HG03575 (cell line): ENCODE data around the gene PPFIA1.

Experiments
- ATAC-seq: cut with Tn5 transposase; IDR thresholded peaks from one replicate; pipeline ENCODE4 v1.9.1; 2021; ENCODE audit not compliant: unreplicated experiment, insufficient number of reproducible peaks, low FRiP score; ENCODE audit errors: extremely low read depth

PPFIA1 gene

DNA sequence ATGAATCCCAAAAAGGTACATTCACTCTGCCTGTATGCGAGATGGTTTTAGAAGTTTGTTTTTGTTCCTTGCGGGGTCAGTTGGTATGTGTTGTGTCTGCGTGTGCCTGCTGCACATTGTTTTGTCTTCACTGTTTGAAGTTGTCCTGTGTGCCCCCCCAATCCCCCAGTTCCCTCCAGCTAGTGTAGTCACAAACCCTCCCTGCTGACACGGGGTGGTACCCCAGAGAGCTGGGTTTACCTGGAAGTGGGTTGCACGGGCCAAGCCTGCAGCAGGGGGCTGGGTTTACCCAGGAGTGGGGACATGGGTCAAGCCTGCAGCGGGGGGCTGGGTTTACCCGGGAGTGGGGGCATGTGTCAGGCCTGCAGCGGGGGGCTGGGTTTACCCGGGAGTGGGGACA is 150.0 kb downstream of the PPFIA1 start:
- ATAC-seq: no peak

DNA sequence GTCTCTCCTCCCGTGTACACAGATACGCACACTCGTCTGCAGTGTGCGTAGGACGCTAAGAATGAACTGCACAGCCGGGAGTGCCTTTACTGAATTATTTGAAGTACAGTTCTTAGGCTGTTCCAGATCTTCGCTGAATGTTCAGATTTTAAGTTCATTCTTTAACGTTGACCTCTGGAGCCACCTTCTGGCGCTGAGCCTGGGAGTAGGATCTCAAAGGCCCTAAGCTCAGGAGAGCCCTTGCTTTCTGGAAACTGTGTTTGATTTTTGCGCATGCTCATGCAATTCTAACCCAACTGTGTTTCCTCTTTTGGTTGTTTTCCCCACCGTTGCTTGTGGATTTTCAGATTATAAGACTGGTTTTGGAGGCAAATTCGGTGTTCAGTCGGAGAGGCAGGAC is 150.6 kb downstream of the PPFIA1 start:
- ATAC-seq: no peak

- ATAC-seq: no peak
Measured at GRCh38 chr11:70422692-70423522, 152.4 kb downstream of the PPFIA1 start.

DNA sequence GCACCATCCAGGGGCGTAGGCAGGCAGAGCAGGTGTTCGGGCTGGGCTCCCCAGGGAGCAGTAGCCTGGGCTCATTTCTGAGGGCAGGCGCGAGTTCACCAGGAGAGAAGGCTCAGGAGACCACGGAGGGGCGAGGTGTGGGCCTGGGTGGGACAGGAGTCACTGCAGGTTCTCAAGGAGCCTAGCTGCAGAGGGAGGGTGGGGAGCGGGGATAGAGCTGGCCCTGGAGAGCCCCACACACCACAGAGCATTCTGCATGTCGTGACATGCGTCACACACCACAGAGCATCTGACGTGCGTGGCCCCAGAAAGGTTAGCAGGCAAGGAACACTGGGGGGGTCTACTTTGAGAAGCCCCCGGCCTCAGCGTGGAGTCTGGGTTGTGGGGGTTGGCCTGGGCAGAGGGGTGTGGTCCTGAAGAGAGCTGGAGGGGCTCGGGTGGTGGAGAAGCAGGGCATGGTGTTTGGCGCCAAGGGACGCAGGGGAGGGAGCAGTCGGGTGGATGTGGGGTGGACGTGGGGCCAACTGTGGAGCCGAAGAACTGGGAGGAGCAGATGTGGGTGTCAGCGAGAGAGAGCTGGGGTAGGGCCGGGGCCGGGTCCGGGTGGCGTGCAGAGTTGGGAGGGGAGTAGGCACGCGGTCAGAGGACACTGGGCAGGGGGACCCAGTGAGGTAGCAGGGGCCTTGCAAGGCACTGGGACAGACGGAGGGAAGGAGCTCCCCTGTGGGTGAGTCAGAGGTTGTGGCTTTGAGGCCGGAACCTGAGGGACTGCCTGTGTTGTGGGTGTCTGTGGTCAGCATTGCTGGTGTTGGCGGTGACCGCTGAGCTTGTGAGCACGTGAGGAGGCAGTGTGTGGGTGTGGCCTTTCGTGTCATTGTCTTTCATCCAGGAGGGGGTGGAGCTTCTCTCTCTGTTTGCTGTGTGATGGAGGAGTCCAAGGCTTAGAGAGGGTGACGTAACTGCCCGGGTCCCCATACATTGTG is 153.3 kb downstream of the PPFIA1 start:
- no peak for ATAC-seq

- ATAC-seq: no peak
Measured at GRCh38 chr11:70424765-70425344, 154.4 kb downstream of the PPFIA1 start.

DNA sequence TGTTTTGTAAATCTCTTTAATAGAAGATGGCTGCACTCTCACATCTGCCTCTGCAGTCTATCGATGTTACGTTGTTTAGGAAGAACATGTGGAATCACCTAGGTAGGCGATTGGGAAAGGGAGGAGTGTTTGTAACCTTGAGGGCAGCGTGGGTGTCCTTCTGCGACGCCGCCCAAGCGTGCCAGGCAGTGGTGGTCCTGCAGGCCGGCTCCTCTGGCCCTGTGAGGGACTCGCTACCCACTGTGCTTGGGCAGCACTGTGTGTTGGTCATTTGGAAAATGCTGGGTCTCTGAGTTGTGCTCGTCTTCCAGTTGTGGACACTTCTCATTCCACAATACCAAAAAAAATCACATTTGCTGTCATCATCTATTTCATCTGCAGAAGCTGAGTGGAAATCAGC is 156.9 kb downstream of the PPFIA1 start:
- no peak for ATAC-seq

DNA sequence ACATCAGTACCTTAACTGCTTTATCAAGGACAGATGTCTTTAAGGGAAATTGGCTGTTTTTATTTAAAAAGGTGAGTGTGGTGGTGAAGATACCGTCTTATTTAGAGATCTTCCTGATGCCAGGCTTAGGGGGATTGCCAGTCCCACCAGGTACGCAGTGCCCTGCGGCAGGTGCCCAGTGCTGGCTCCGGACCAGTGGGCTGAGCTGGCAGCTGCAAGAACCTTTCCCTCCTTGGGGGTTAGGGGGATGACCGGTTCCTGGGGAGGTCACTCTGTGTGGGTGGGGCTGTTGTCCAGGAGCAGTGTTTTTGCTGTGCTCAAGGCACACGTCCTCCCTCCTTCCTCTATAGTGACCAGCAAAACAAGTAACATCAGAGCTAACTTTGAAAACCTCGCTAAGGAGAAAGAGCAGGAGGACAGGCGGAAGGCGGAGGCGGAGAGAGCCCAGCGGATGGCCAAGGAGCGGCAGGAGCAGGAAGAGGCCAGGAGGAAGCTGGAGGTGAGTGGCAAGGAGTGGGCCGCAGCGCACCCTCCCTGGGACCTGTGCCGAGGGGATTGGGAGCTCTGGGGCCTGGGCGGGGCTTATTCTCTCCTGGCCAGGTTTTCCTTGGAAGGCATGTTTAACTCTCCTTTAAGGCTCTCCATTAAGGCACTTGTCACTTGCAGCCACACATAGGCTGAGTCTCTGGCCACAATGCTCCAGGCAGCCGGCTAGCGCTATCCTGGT is 158.4 kb downstream of the PPFIA1 start:
- no peak for ATAC-seq

GRCh38 chr11:70429428-70429705 is 158.9 kb downstream of the PPFIA1 start:
- no peak for ATAC-seq

GRCh38 chr11:70429724-70430521 is 159.4 kb downstream of the PPFIA1 start:
- no peak for ATAC-seq

- ATAC-seq: no peak
Measured at GRCh38 chr11:70430671-70431574, 160.4 kb downstream of the PPFIA1 start.

DNA sequence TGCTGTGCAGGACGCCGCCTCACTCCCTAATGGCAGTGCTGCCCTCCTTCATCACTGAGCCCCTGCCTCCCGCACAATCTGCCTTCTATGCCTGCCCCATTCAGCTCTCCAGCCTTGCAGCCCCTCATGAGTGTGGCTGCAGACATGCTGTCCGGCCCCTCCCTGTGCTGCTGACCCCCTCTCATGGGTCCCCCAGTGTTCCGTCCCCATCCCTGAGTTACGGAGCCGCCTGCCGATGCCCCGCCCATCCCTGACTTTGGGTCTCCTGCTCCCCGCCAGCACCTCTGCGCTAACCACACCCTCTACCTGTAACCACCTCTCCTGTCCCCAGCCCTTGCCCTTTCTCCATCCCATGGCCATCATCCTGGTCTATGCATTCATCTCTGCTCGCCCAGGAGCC is 161.1 kb downstream of the PPFIA1 start:
- ATAC-seq: no peak

DNA sequence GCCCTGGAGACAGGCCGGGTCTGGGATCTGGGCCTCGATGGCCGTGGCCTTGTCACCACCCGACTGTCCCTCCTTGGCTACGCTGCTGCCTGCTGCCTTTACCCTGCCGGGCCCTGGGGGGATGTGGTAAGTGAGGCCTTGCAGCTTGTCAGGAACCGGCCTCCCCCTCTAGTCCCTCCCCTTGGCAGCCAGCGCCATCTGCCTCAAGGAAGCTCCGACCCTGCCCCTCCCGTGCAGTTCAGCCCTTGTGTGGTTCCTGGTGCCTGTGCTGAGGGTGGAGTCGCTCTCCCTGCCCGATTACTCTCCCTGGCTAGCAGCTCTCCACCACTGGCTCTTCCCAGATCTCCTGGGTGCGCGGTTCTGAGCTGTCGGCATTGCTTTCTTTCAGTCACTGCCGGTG is 161.6 kb downstream of the PPFIA1 start:
- ATAC-seq: no peak

- no peak for ATAC-seq
Measured at GRCh38 chr11:70432580-70432979, 162.1 kb downstream of the PPFIA1 start.

DNA sequence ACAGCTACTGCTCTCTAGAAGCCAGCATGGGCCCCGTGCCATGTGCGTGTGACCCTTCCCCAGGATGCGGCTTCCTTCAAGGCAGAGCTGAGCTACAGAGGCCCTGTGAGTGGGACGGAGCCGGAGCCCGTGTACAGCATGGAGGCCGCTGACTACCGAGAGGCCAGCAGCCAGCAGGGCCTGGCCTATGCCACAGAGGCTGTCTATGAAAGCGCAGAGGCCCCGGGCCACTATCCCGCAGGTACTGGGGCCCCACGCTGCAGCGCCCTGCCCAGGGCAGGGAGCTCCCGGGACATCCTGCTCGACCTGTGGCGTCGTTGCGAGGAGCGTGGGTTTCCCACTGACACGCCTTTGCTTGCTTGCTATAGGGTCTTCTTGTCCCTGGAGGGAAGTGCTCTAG is 162.5 kb downstream of the PPFIA1 start:
- ATAC-seq: no peak

DNA sequence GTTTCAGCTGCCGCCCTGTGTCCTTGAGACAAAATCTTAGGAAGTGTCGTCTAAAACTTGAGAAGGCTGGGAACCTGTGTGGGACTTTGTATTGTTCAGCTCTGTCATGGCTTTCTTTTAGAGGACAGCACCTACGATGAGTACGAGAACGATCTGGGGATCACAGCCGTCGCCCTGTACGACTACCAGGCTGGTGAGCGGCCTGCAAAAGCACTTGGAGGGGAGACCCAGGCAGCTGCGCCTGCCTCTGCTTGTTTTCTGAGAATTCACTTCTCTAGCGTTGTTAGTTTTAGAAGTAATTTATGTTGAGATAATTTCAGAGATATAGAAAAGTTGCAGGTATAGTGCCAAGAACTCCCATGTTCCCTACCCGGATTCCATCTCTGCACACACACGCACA is 163.0 kb downstream of the PPFIA1 start:
- no peak for ATAC-seq
